Mesenchymal stem cell (in vitro differentiated cells and primary cell): ENCODE results near the gene TRIM36.

Experiments used
- DNase-seq: peaks from one replicate; pipeline ENCODE4 v3.0.0-alpha.2; 2013
- H2AFZ ChIP-seq: one replicate; pipeline ENCODE4 v1.6.1; 2013; ENCODE audit warnings: low read depth, mild to moderate bottlenecking, control low read depth, inconsistent platforms, low read length, moderate library complexity
- H2AK5ac ChIP-seq: 2 replicates; pipeline ENCODE4 v1.6.1; 2013; ENCODE audit warnings: low read length, moderate library complexity, mild to moderate bottlenecking, inconsistent platforms; ENCODE audit not compliant: severe bottlenecking
- H2BK120ac ChIP-seq: one replicate; pipeline ENCODE4 v1.6.1; 2013; ENCODE audit warnings: low read depth, mild to moderate bottlenecking, inconsistent platforms, low read length, moderate library complexity
- H2BK12ac ChIP-seq, 2 experiments: one replicate each; pipeline ENCODE4 v1.6.1; 2013; ENCODE audit warnings: inconsistent platforms in 2 of 2, low read length in 2 of 2, mild to moderate bottlenecking in 2 of 2, moderate library complexity in 2 of 2, control low read depth in 1 of 2
- H2BK15ac ChIP-seq: one replicate; pipeline ENCODE4 v1.6.1; 2013; ENCODE audit warnings: mild to moderate bottlenecking, low read depth, inconsistent platforms; ENCODE audit not compliant: poor library complexity, severe bottlenecking
- H2BK5ac ChIP-seq: 2 replicates; pipeline ENCODE4 v1.6.1; 2013; ENCODE audit warnings: low read depth, mild to moderate bottlenecking, low read length, control low read depth, inconsistent platforms; ENCODE audit not compliant: poor library complexity, severe bottlenecking
- H3K14ac ChIP-seq, 2 experiments: one replicate each; pipeline ENCODE4 v1.6.1; 2013; ENCODE audit warnings: inconsistent platforms in 2 of 2, low read length in 2 of 2, control low read depth in 1 of 2, mild to moderate bottlenecking in 1 of 2, moderate library complexity in 1 of 2
- H3K18ac ChIP-seq, 2 experiments: one replicate each; pipeline ENCODE4 v1.6.1; 2013; ENCODE audit warnings: inconsistent platforms in 2 of 2, low read length in 2 of 2, control low read depth in 1 of 2, low read depth in 1 of 2, mild to moderate bottlenecking in 1 of 2
- H3K23ac ChIP-seq, 2 experiments: one replicate each; pipeline ENCODE4 v1.6.1; 2013; ENCODE audit warnings: inconsistent platforms in 2 of 2, low read length in 2 of 2, mild to moderate bottlenecking in 2 of 2, moderate library complexity in 2 of 2, control low read depth in 1 of 2
- H3K27ac ChIP-seq: 2 replicates; pipeline ENCODE4 v1.5.1; 2013; ENCODE audit warnings: mild to moderate bottlenecking, moderate library complexity, low read length, control low read depth, inconsistent platforms; ENCODE audit not compliant: poor library complexity, severe bottlenecking
- H3K27me3 ChIP-seq, 2 experiments: 2 replicates each; pipeline versions ENCODE4 v1.6.1 to v1.7.0; 2013; ENCODE audit warnings: low read length in 2 of 2, mild to moderate bottlenecking in 2 of 2, moderate library complexity in 2 of 2, control low read depth in 1 of 2, inconsistent platforms in 1 of 2; ENCODE audit not compliant: control insufficient read depth in 1 of 2, insufficient read depth in 1 of 2
- H3K36me3 ChIP-seq, 2 experiments: 2 replicates each; pipeline versions ENCODE4 v1.6.1 to v1.7.0; 2013; ENCODE audit warnings: low read length in 2 of 2, control low read depth in 1 of 2, inconsistent platforms in 1 of 2, low read depth in 1 of 2, mild to moderate bottlenecking in 1 of 2; ENCODE audit not compliant: insufficient read depth in 2 of 2, control insufficient read depth in 1 of 2
- H3K4ac ChIP-seq, 2 experiments: one replicate each; pipeline ENCODE4 v1.6.1; 2013; ENCODE audit warnings: inconsistent platforms in 2 of 2, low read length in 2 of 2, mild to moderate bottlenecking in 2 of 2, moderate library complexity in 2 of 2, control low read depth in 1 of 2, low read depth in 1 of 2
- H3K4me1 ChIP-seq: 2 replicates; pipeline ENCODE4 v1.6.1; 2013; ENCODE audit warnings: low read depth, low read length, control low read depth; ENCODE audit not compliant: control insufficient read depth, insufficient read depth
- H3K4me2 ChIP-seq: 2 replicates; pipeline ENCODE4 v1.6.1; 2013; ENCODE audit warnings: low read length, mild to moderate bottlenecking, inconsistent platforms; ENCODE audit not compliant: poor library complexity, severe bottlenecking
- H3K4me3 ChIP-seq, 2 experiments: 2 replicates each; pipeline versions ENCODE4 v1.5.1 to v1.7.0; 2013; ENCODE audit warnings: low read length in 2 of 2, mild to moderate bottlenecking in 2 of 2, control low read depth in 1 of 2, low read depth in 1 of 2; ENCODE audit not compliant: insufficient read depth in 1 of 2
- H3K79me1 ChIP-seq: replicated peaks from 2 replicates; pipeline ENCODE4 v1.6.1; 2013; ENCODE audit warnings: mild to moderate bottlenecking, control low read depth, low read length, inconsistent platforms; ENCODE audit not compliant: poor library complexity, severe bottlenecking
- H3K9ac ChIP-seq: 2 replicates; pipeline ENCODE4 v1.7.0; 2013; ENCODE audit warnings: mild to moderate bottlenecking, low read length, moderate library complexity
- H3K9me3 ChIP-seq: 2 replicates; pipeline ENCODE4 v1.7.0; 2013; ENCODE audit warnings: mild to moderate bottlenecking, low read length; ENCODE audit not compliant: control insufficient read depth
- H4K8ac ChIP-seq: one replicate; pipeline ENCODE4 v1.6.1; 2013; ENCODE audit warnings: inconsistent platforms, mild to moderate bottlenecking, low read length, moderate library complexity
- H4K91ac ChIP-seq: one replicate; pipeline ENCODE4 v1.6.1; 2013; ENCODE audit warnings: mild to moderate bottlenecking, low read length, inconsistent platforms
- WGBS: methylation state at CpG from one replicate; pipeline ENCODE4 v1.1.7; 2013; ENCODE audit warnings: mixed read lengths; 5-methylcytosine and 5-hydroxymethylcytosine counted together

TRIM36 gene

GRCh38 chr5:115179030-115179393, 9.3 kb upstream of the TRIM36 start:
- Histone ChIP-seq H3K9me3 (no peaks in the 10 kb centered on the region), H2AK5ac (no peak overlapping the region), H2BK15ac (no peak overlapping the region), H3K27me3 (peaks cover 39 to 70% of the 10 kb centered on the region in 2 experiments), H3K79me1 (no peaks in the 10 kb centered on the region), H3K4me3 (peak overlapping the region in 1 of 2 experiments; percentile 79), H3K14ac (no peak overlapping the region), H2AFZ (no peak overlapping the region), H3K36me3 (no peaks in the 10 kb centered on the region), H4K8ac (no peak overlapping the region), H2BK5ac (no peak overlapping the region), H3K4me1 (peaks cover 13% of the 10 kb centered on the region), H3K9ac (no peak overlapping the region), H3K18ac (no peak overlapping the region), H3K23ac (no peak overlapping the region), H2BK120ac (no peak overlapping the region), H3K27ac (no peak overlapping the region), H3K4ac (no peak overlapping the region), H2BK12ac (no peak overlapping the region), H3K4me2 (peak overlapping the region; percentile 94), H4K91ac (no peak overlapping the region)
- 35% methylated on average over 30 of the region's 30 CpGs for WGBS
- DNase-seq = no peak

- H3K4ac ChIP-seq = no peak overlapping the region
- H2AK5ac ChIP-seq = no peak overlapping the region
- H3K18ac ChIP-seq = no peak overlapping the region
- no peak overlapping the region for H3K23ac ChIP-seq
- H4K91ac ChIP-seq = no peak overlapping the region
- no peak overlapping the region for H2AFZ ChIP-seq
- H3K79me1 ChIP-seq = peaks cover 9% of the 10 kb centered on the region
- H2BK12ac ChIP-seq = no peak overlapping the region
- H2BK15ac ChIP-seq = no peak overlapping the region
- no peaks in the 10 kb centered on the region for H3K9me3 ChIP-seq
- no peak overlapping the region for H3K14ac ChIP-seq
- 14% methylated on average over 9 of the region's 16 CpGs for WGBS
- peaks cover 6% of the 10 kb centered on the region for H3K4me1 ChIP-seq
- H3K4me2 ChIP-seq = peak overlapping the region; percentile 94
- H3K9ac ChIP-seq = no peak overlapping the region
- no peak overlapping the region for H2BK5ac ChIP-seq
- no peak overlapping the region for H2BK120ac ChIP-seq
- peak overlapping the region in 1 of 2 experiments; percentile 91 for H3K4me3 ChIP-seq
- H3K27ac ChIP-seq = no peak overlapping the region
- no peak overlapping the region for H4K8ac ChIP-seq
- peaks cover 0 to under 1% of the 10 kb centered on the region in 2 experiments for H3K36me3 ChIP-seq
- peak; percentile 9 for DNase-seq
- H3K27me3 ChIP-seq = peaks cover 6 to 75% of the 10 kb centered on the region in 2 experiments
Measured at GRCh38 chr5:115170929-115171510, 1.3 kb upstream of the TRIM36 start.

- peaks cover 6% of the 10 kb centered on the region for H3K4me1 ChIP-seq
- H2BK12ac ChIP-seq = no peak overlapping the region
- H2AFZ ChIP-seq = peak overlapping the region; percentile 36
- H3K23ac ChIP-seq = peak overlapping the region in 1 of 2 experiments; percentile 34
- peak overlapping the region; percentile 94 for H3K4me2 ChIP-seq
- no peak overlapping the region for H3K27ac ChIP-seq
- no peak overlapping the region for H3K4ac ChIP-seq
- no peak overlapping the region for H2BK15ac ChIP-seq
- no peak overlapping the region for H4K91ac ChIP-seq
- H3K14ac ChIP-seq = peak overlapping the region in 1 of 2 experiments; percentile 35
- H3K36me3 ChIP-seq = peaks cover 0 to 4% of the 10 kb centered on the region in 2 experiments
- peak overlapping the region; percentile 73 to 91 for H3K4me3 ChIP-seq
- H2BK120ac ChIP-seq = no peak overlapping the region
- no peak overlapping the region for H2AK5ac ChIP-seq
- H3K9ac ChIP-seq = no peak overlapping the region
- no peak overlapping the region for H2BK5ac ChIP-seq
- H4K8ac ChIP-seq = peak overlapping the region; percentile 2
- H3K27me3 ChIP-seq = peaks cover 6 to 80% of the 10 kb centered on the region in 2 experiments
- under 1% methylated on average over 60 of the region's 69 CpGs for WGBS
- peaks cover 2% of the 10 kb centered on the region for H3K9me3 ChIP-seq
- peaks cover 16% of the 10 kb centered on the region for H3K79me1 ChIP-seq
- DNase-seq = peak; percentile 38
- peak overlapping the region in 1 of 2 experiments; percentile 63 for H3K18ac ChIP-seq
Measured at GRCh38 chr5:115170134-115170928, 623 bp upstream of the TRIM36 start.

GRCh38 chr5:115168829-115169486, 750 bp downstream of the TRIM36 start:
- 3% methylated on average over 31 of the region's 41 CpGs for WGBS
- H3K79me1 ChIP-seq = peaks cover 17% of the 10 kb centered on the region
- H3K9me3 ChIP-seq = peaks cover 8% of the 10 kb centered on the region
- H2AK5ac ChIP-seq = no peak overlapping the region
- H3K18ac ChIP-seq = no peak overlapping the region
- H4K91ac ChIP-seq = no peak overlapping the region
- H3K9ac ChIP-seq = peak overlapping the region; percentile 74
- H3K4me2 ChIP-seq = peak overlapping the region; percentile 94
- no peak overlapping the region for H4K8ac ChIP-seq
- H3K4ac ChIP-seq = no peak overlapping the region
- peak overlapping the region; percentile 73 to 91 for H3K4me3 ChIP-seq
- peak overlapping the region; percentile 89 for H2AFZ ChIP-seq
- peaks cover 0 to 4% of the 10 kb centered on the region in 2 experiments for H3K36me3 ChIP-seq
- no peak overlapping the region for H2BK120ac ChIP-seq
- H2BK5ac ChIP-seq = no peak overlapping the region
- no peak overlapping the region for H2BK12ac ChIP-seq
- H3K4me1 ChIP-seq = peaks cover 6% of the 10 kb centered on the region
- H3K23ac ChIP-seq = no peak overlapping the region
- H3K27me3 ChIP-seq = peaks cover 6 to 87% of the 10 kb centered on the region in 2 experiments
- no peak overlapping the region for H3K14ac ChIP-seq
- peak overlapping the region; percentile 86 for H2BK15ac ChIP-seq
- no peak overlapping the region for H3K27ac ChIP-seq
- DNase-seq = no peak
